Colonic mucosa (tissue), 4 donors: ENCODE data around the gene PRMT5. TPM values are rescaled to one million over a fixed set of nuclear protein-coding genes. Genes with fewer than 3 reads are reported as not detected.
A peak's percentile ranks its signal among the peaks of the same experiment; 100 is the strongest.

ENCODE experiments used
- DNase-seq: peaks from one replicate; pipeline ENCODE4 v3.0.0-alpha.2; 2020
- H3K27ac ChIP-seq: fragments of 200-600 bp; one replicate; pipeline ENCODE4 v1.8.0; 2021
- H3K27me3 ChIP-seq: fragments of 200-600 bp; one replicate; pipeline ENCODE4 v1.8.0; 2021
- H3K36me3 ChIP-seq: fragments of 200-600 bp; one replicate; pipeline ENCODE4 v1.8.0; 2021
- H3K4me1 ChIP-seq: fragments of 200-600 bp; one replicate; pipeline ENCODE4 v1.8.0; 2021; ENCODE audit warnings: mild to moderate bottlenecking
- H3K4me3 ChIP-seq: fragments of 200-600 bp; one replicate; pipeline ENCODE4 v1.8.0; 2021
- H3K9ac ChIP-seq, 2 donors: one replicate each; pipeline ENCODE4 v1.7.0; 2013; ENCODE audit warnings: control low read depth in 2 of 2, low read depth in 2 of 2, low read length in 2 of 2
- H3K9me3 ChIP-seq: fragments of 200-600 bp; one replicate; pipeline ENCODE4 v1.8.0; 2021
- intact Hi-C: fragments of 100-400 bp; cut with DNase I; formaldehyde crosslinking; loops from one replicate; pipeline ENCODE4 v1.14.1; 2022
- total RNA-seq, 2 donors: library from RNA; stranded (reverse); fragmentation: NEBNext Ultra II Directional in 1 of 2; extraction: Animal tissue kit (Norgen Biotek cat#: 25700) in 1 of 2; gene quantifications; one replicate each; pipeline ENCODE4 v1.2.1, GENCODE V29; 2021
- TF ChIP-seq, protein P1 (sequence below): fragments of 200-600 bp; IDR thresholded peaks from one replicate; pipeline ENCODE4 v1.8.0; 2022; ENCODE audit warnings: antibody characterized with exemption, mild to moderate bottlenecking
- donor health status: healthy.
- donor health status: DM: no; HTN: no; CAD: no.
- donor health status: DM: no; HTN: no; CAD: no.

Gene PRMT5
- total RNA-seq, 2 donors from 2014 or later = 39.3 to 86.4 TPM

- intact Hi-C loops = no loop called here
- no peak for DNase-seq
- no peak overlapping the region for H3K27ac ChIP-seq
- H3K9me3 ChIP-seq = no peaks in the 10 kb centered on the region
- no peak overlapping the region for H3K9ac ChIP-seq
- TF ChIP-seq, protein P1, sequence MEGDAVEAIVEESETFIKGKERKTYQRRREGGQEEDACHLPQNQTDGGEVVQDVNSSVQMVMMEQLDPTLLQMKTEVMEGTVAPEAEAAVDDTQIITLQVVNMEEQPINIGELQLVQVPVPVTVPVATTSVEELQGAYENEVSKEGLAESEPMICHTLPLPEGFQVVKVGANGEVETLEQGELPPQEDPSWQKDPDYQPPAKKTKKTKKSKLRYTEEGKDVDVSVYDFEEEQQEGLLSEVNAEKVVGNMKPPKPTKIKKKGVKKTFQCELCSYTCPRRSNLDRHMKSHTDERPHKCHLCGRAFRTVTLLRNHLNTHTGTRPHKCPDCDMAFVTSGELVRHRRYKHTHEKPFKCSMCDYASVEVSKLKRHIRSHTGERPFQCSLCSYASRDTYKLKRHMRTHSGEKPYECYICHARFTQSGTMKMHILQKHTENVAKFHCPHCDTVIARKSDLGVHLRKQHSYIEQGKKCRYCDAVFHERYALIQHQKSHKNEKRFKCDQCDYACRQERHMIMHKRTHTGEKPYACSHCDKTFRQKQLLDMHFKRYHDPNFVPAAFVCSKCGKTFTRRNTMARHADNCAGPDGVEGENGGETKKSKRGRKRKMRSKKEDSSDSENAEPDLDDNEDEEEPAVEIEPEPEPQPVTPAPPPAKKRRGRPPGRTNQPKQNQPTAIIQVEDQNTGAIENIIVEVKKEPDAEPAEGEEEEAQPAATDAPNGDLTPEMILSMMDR = no peak
- H3K4me1 ChIP-seq = no peaks in the 10 kb centered on the region
- no peaks in the 10 kb centered on the region for H3K36me3 ChIP-seq
- no peak overlapping the region for H3K4me3 ChIP-seq
- no peaks in the 10 kb centered on the region for H3K27me3 ChIP-seq
Observed at GRCh38 chr14:22893706-22894105, 35.5 kb downstream of the PRMT5 start.

GRCh38 chr14:22892488-22892887, 36.7 kb downstream of the PRMT5 start:
- Histone ChIP-seq H3K4me1 (peaks cover 3% of the 10 kb centered on the region), H3K9me3 (no peaks in the 10 kb centered on the region), H3K27ac (no peak overlapping the region), H3K36me3 (no peaks in the 10 kb centered on the region), H3K27me3 (no peaks in the 10 kb centered on the region), H3K4me3 (no peak overlapping the region), H3K9ac (no peak overlapping the region)
- intact Hi-C loops = no loop called here
- TF ChIP-seq, protein P1 = no peak
- no peak for DNase-seq

GRCh38 chr14:22890416-22890815, 38.8 kb downstream of the PRMT5 start:
- Histone ChIP-seq H3K27me3 (no peaks in the 10 kb centered on the region), H3K27ac (no peak overlapping the region), H3K9ac (no peak overlapping the region), H3K4me3 (no peak overlapping the region), H3K9me3 (no peaks in the 10 kb centered on the region), H3K4me1 (peaks cover 3% of the 10 kb centered on the region), H3K36me3 (no peaks in the 10 kb centered on the region)
- intact Hi-C loops = no loop called here
- TF ChIP-seq, protein P1 = no peak
- DNase-seq = no peak

- intact Hi-C loops = no loop called here
- Histone ChIP-seq H3K9me3 (no peaks in the 10 kb centered on the region), H3K27me3 (no peaks in the 10 kb centered on the region), H3K27ac (peak overlapping the region; percentile 82), H3K4me3 (no peak overlapping the region), H3K9ac (no peak overlapping the region), H3K4me1 (peaks cover 3% of the 10 kb centered on the region), H3K36me3 (no peaks in the 10 kb centered on the region)
- TF ChIP-seq, protein P1 = no peak
- no peak for DNase-seq
Observed at GRCh38 chr14:22888662-22889061, 40.5 kb downstream of the PRMT5 start.

GRCh38 chr14:22887990-22888378, 41.2 kb downstream of the PRMT5 start:
- Histone ChIP-seq H3K36me3 (no peaks in the 10 kb centered on the region), H3K9ac (peak overlapping the region; percentile 47 to 74), H3K4me3 (peak overlapping the region; percentile 53), H3K4me1 (peaks cover 3% of the 10 kb centered on the region), H3K27me3 (no peaks in the 10 kb centered on the region), H3K27ac (peak overlapping the region; percentile 82), H3K9me3 (no peaks in the 10 kb centered on the region)
- TF ChIP-seq, protein P1 = no peak
- DNase-seq = no peak
- intact Hi-C loops = no loop called here
